HEK293 (cell line): ENCODE data around the gene ACTR1A.

Source experiments
- CTCF ChIA-PET: fragments of 350-600 bp; formaldehyde crosslinking; extraction: SDS; loops from one replicate; lab custom pipeline; 2021; ENCODE audit warnings: antibody characterized with exemption; lab: Yijun Ruan, JAX
- POLR2A ChIA-PET: fragments of 300-600 bp; formaldehyde crosslinking; extraction: SDS; loops from one replicate; lab custom pipeline; 2020; ENCODE audit warnings: antibody characterized with exemption, inconsistent platforms; lab: Yijun Ruan, JAX
- H3K27ac ChIP-seq: fragments of 200-500 bp; sonication (Bioruptor generic); 2 replicates; pipeline ENCODE4 v1.5.1; 2014; ENCODE audit warnings: low read depth, low read length, control low read depth, inconsistent platforms; ENCODE audit errors: extremely low read depth
- H3K36me3 ChIP-seq, 2 experiments: fragments of 200-500 bp in 1 of 2; sonication (Bioruptor generic) in 1 of 2; 1 replicate in 1 of 2; 2 replicates in 1 of 2; pipeline ENCODE4 v1.5.1; 2014 to 2017; ENCODE audit warnings: inconsistent platforms in 2 of 2, low read length in 2 of 2; ENCODE audit not compliant: control insufficient read depth in 2 of 2, insufficient read depth in 1 of 2
- H3K4me1 ChIP-seq: fragments of 200-500 bp; sonication (Bioruptor generic); 2 replicates; pipeline ENCODE4 v1.5.1; 2014; ENCODE audit warnings: mild to moderate bottlenecking, low read length, inconsistent platforms; ENCODE audit not compliant: control insufficient read depth, insufficient read depth
- H3K4me3 ChIP-seq: 2 replicates; pipeline ENCODE4 v1.5.1; 2011; ENCODE audit warnings: low read depth, mild to moderate bottlenecking, control low read depth, low read length, moderate library complexity
- H3K9me3 ChIP-seq: fragments of 200-500 bp; sonication (Bioruptor generic); 2 replicates; pipeline ENCODE4 v1.5.1; 2014; ENCODE audit warnings: low read depth, low read length, inconsistent platforms; ENCODE audit not compliant: control insufficient read depth, insufficient read depth
- BCL11B ChIP-seq: fragments of 450-650 bp; formaldehyde crosslinking; IDR thresholded peaks from 2 replicates; pipeline ENCODE4 v1.5.1; 2016; ENCODE audit warnings: low read depth, missing biosample characterization, missing genetic modification characterization
- EGR2 ChIP-seq: fragments of 450-650 bp; formaldehyde crosslinking; IDR thresholded peaks from 2 replicates; pipeline ENCODE4 v1.5.1; 2016; ENCODE audit warnings: low read depth, missing biosample characterization, missing genetic modification characterization
- GLIS1 ChIP-seq: fragments of 450-650 bp; formaldehyde crosslinking; IDR thresholded peaks from 2 replicates; pipeline ENCODE4 v1.5.1; 2016; ENCODE audit warnings: missing biosample characterization, missing genetic modification characterization
- KLF16 ChIP-seq: fragments of 450-650 bp; formaldehyde crosslinking; IDR thresholded peaks from 2 replicates; pipeline ENCODE4 v1.5.1; 2017; ENCODE audit warnings: missing biosample characterization, missing genetic modification characterization
- KLF8 ChIP-seq: fragments of 450-650 bp; formaldehyde crosslinking; IDR thresholded peaks from 2 replicates; pipeline ENCODE4 v1.5.1; 2016; ENCODE audit warnings: missing biosample characterization, missing genetic modification characterization
- MEIS1 ChIP-seq: sonication (generic); formaldehyde crosslinking; IDR thresholded peaks from 2 replicates; pipeline ENCODE4 v1.8.1; 2022; ENCODE audit warnings: missing genetic modification reagents, mild to moderate bottlenecking, borderline replicate concordance
- OVOL3 ChIP-seq: fragments of 450-650 bp; formaldehyde crosslinking; IDR thresholded peaks from 2 replicates; pipeline ENCODE4 v1.5.1; 2016; ENCODE audit warnings: missing biosample characterization, missing genetic modification characterization
- ZNF10 ChIP-seq: fragments of 450-650 bp; formaldehyde crosslinking; IDR thresholded peaks from 2 replicates; pipeline ENCODE4 v1.5.1; 2017; ENCODE audit warnings: missing biosample characterization, missing genetic modification characterization
- ZNF121 ChIP-seq: fragments of 450-650 bp; formaldehyde crosslinking; IDR thresholded peaks from 2 replicates; pipeline ENCODE4 v1.5.1; 2016; ENCODE audit warnings: missing biosample characterization, missing genetic modification characterization
- ZNF184 ChIP-seq: fragments of 450-650 bp; IDR thresholded peaks from 2 replicates; pipeline ENCODE4 v1.5.1; 2018; ENCODE audit warnings: missing biosample characterization, mild to moderate bottlenecking, missing genetic modification characterization
- ZNF211 ChIP-seq: fragments of 450-650 bp; formaldehyde crosslinking; IDR thresholded peaks from 2 replicates; pipeline ENCODE4 v1.5.1; 2016; ENCODE audit warnings: low read depth, missing biosample characterization, missing genetic modification characterization
- ZNF214 ChIP-seq: fragments of 450-650 bp; formaldehyde crosslinking; IDR thresholded peaks from 2 replicates; pipeline ENCODE4 v1.5.1; 2017; ENCODE audit warnings: missing biosample characterization, mild to moderate bottlenecking, missing genetic modification characterization, borderline replicate concordance
- ZNF223 ChIP-seq: fragments of 450-650 bp; formaldehyde crosslinking; IDR thresholded peaks from 2 replicates; pipeline ENCODE4 v1.5.1; 2016; ENCODE audit warnings: missing biosample characterization, missing genetic modification characterization
- ZNF23 ChIP-seq: fragments of 450-650 bp; formaldehyde crosslinking; IDR thresholded peaks from 2 replicates; pipeline ENCODE4 v1.5.1; 2016; ENCODE audit warnings: missing biosample characterization, missing genetic modification characterization, borderline replicate concordance
- ZNF239 ChIP-seq: fragments of 450-650 bp; formaldehyde crosslinking; IDR thresholded peaks from 2 replicates; pipeline ENCODE4 v1.5.1; 2016; ENCODE audit warnings: missing biosample characterization, missing genetic modification characterization
- ZNF416 ChIP-seq: fragments of 450-650 bp; formaldehyde crosslinking; IDR thresholded peaks from 2 replicates; pipeline ENCODE4 v1.5.1; 2016; ENCODE audit warnings: missing biosample characterization, missing genetic modification characterization
- ZNF548 ChIP-seq: fragments of 450-650 bp; formaldehyde crosslinking; IDR thresholded peaks from 2 replicates; pipeline ENCODE4 v1.5.1; 2016; ENCODE audit warnings: missing biosample characterization, missing genetic modification characterization
- ZNF585B ChIP-seq: fragments of 450-650 bp; formaldehyde crosslinking; IDR thresholded peaks from 2 replicates; pipeline ENCODE4 v1.5.1; 2016; ENCODE audit warnings: missing biosample characterization, missing genetic modification characterization
- ZNF629 ChIP-seq: fragments of 450-650 bp; formaldehyde crosslinking; IDR thresholded peaks from 2 replicates; pipeline ENCODE4 v1.5.1; 2017; ENCODE audit warnings: missing biosample characterization, missing genetic modification characterization
- ZNF76 ChIP-seq: fragments of 450-650 bp; formaldehyde crosslinking; IDR thresholded peaks from 2 replicates; pipeline ENCODE4; 2016; ENCODE audit warnings: low read depth, missing biosample characterization, missing genetic modification characterization, borderline replicate concordance
- ZNF791 ChIP-seq: fragments of 450-650 bp; formaldehyde crosslinking; IDR thresholded peaks from 2 replicates; pipeline ENCODE4 v1.5.1; 2016; ENCODE audit warnings: missing biosample characterization, missing genetic modification characterization
- ZNF837 ChIP-seq: fragments of 450-650 bp; formaldehyde crosslinking; IDR thresholded peaks from 2 replicates; pipeline ENCODE4 v1.5.1; 2016; ENCODE audit warnings: missing biosample characterization, missing genetic modification characterization
- ZSCAN23 ChIP-seq: fragments of 450-650 bp; formaldehyde crosslinking; IDR thresholded peaks from 2 replicates; pipeline ENCODE4 v1.5.1; 2016; ENCODE audit warnings: missing biosample characterization, missing genetic modification characterization
- TF ChIP-seq, protein P1 (sequence below): fragments of 450-650 bp; formaldehyde crosslinking; IDR thresholded peaks from 2 replicates; pipeline ENCODE4 v1.5.1; 2017; ENCODE audit warnings: missing biosample characterization, missing genetic modification characterization
- TF ChIP-seq, protein P2 (sequence below): fragments of 450-650 bp; IDR thresholded peaks from 2 replicates; pipeline ENCODE4 v1.5.1; 2018; ENCODE audit warnings: missing biosample characterization, missing genetic modification characterization
- TF ChIP-seq, protein P3 (sequence below): fragments of 450-650 bp; formaldehyde crosslinking; IDR thresholded peaks from 2 replicates; pipeline ENCODE4; 2016; ENCODE audit warnings: missing biosample characterization, missing genetic modification characterization
- TF ChIP-seq, protein P4 (sequence below): fragments of 450-650 bp; formaldehyde crosslinking; IDR thresholded peaks from 2 replicates; pipeline ENCODE4 v1.5.1; 2016; ENCODE audit warnings: missing biosample characterization, missing genetic modification characterization

The ACTR1A gene

DNA sequence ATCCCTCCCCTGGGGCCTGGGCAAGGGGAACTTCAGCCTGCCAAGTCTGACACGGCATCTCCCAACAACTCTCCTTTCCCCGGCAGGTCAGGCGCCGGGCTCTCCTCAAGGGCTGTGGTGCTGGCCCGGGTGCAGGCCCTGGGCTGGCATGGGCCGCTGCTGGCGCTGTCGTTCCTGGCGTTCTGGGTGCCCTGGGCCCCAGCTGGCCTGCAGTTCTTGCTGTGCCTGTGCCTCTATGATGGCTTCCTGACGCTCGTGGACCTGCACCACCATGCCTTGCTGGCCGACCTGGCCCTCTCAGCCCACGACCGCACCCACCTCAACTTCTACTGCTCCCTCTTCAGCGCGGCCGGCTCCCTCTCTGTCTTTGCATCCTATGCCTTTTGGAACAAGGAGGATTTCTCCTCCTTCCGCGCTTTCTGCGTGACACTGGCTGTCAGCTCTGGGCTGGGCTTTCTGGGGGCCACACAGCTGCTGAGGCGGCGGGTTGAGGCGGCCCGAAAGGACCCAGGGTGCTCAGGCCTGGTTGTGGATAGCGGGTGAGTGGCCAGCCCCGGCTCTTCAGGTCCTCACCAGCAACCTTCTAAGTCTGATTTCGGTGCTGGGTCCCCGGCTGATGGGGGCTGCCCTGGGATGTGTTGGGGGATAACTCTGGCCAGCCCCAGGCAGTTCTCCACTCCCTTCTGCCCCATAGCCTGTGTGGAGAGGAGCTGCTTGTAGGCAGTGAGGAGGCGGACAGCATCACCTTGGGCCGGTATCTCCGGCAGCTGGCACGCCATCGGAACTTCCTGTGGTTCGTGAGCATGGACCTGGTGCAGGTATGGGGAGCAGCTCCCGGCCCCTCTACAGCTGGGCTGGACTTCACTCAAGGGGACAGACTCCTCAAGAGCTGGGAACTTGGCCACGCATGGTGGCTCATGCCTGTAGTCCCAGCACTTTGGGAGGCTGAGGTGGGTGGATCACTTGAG is 31.6 kb downstream of the ACTR1A start:
- Histone ChIP-seq H3K36me3 (peaks cover 0 to 24% of the 10 kb centered on the region in 2 experiments; a peak in 2 of 3 replicates), H3K27ac (no peak overlapping the region), H3K4me1 (no peaks in the 10 kb centered on the region), H3K9me3 (no peaks in the 10 kb centered on the region), H3K4me3 (no peak overlapping the region)
- no peak for TF ChIP-seq ZNF10
- no peak for TF ChIP-seq ZSCAN23 (tag by site-specific recombination)
- TF ChIP-seq, protein P1, sequence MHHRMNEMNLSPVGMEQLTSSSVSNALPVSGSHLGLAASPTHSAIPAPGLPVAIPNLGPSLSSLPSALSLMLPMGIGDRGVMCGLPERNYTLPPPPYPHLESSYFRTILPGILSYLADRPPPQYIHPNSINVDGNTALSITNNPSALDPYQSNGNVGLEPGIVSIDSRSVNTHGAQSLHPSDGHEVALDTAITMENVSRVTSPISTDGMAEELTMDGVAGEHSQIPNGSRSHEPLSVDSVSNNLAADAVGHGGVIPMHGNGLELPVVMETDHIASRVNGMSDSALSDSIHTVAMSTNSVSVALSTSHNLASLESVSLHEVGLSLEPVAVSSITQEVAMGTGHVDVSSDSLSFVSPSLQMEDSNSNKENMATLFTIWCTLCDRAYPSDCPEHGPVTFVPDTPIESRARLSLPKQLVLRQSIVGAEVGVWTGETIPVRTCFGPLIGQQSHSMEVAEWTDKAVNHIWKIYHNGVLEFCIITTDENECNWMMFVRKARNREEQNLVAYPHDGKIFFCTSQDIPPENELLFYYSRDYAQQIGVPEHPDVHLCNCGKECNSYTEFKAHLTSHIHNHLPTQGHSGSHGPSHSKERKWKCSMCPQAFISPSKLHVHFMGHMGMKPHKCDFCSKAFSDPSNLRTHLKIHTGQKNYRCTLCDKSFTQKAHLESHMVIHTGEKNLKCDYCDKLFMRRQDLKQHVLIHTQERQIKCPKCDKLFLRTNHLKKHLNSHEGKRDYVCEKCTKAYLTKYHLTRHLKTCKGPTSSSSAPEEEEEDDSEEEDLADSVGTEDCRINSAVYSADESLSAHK (tag by site-specific recombination): no peak
- TF ChIP-seq ZNF548 (tag by site-specific recombination): no peak
- no peak for TF ChIP-seq ZNF629 (tag by site-specific recombination)
- TF ChIP-seq, protein P2, sequence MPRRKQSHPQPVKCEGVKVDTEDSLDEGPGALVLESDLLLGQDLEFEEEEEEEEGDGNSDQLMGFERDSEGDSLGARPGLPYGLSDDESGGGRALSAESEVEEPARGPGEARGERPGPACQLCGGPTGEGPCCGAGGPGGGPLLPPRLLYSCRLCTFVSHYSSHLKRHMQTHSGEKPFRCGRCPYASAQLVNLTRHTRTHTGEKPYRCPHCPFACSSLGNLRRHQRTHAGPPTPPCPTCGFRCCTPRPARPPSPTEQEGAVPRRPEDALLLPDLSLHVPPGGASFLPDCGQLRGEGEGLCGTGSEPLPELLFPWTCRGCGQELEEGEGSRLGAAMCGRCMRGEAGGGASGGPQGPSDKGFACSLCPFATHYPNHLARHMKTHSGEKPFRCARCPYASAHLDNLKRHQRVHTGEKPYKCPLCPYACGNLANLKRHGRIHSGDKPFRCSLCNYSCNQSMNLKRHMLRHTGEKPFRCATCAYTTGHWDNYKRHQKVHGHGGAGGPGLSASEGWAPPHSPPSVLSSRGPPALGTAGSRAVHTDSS (tag by site-specific recombination): no peak
- TF ChIP-seq ZNF791 (tag by site-specific recombination): no peak
- TF ChIP-seq KLF16 (tag by site-specific recombination): no peak
- no peak for TF ChIP-seq ZNF585B (tag by site-specific recombination)
- TF ChIP-seq ZNF184: no peak
- TF ChIP-seq GLIS1 (tag by site-specific recombination): no peak
- TF ChIP-seq ZNF211 (tag by site-specific recombination): no peak
- no peak for TF ChIP-seq KLF8 (tag by site-specific recombination)
- TF ChIP-seq MEIS1 (CRISPR knock-in tag): no peak
- TF ChIP-seq ZNF239 (tag by site-specific recombination): no peak
- no peak for TF ChIP-seq BCL11B
- no peak for TF ChIP-seq ZNF76 (tag by site-specific recombination)
- CTCF ChIA-PET: interaction anchor here (0.8 to 3.2 kb wide), 4 partner anchors 8 to 241 kb away, joined by 3 to 8 read pairs (median 4); no protein-coding TSS in a partner anchor
- POLR2A ChIA-PET: interaction anchor here (0.6 to 1.0 kb wide), 4 partner anchors 9 to 49 kb away, joined by 3 to 10 read pairs (median 4); partner anchors contain the start of gene FBXL15

DNA sequence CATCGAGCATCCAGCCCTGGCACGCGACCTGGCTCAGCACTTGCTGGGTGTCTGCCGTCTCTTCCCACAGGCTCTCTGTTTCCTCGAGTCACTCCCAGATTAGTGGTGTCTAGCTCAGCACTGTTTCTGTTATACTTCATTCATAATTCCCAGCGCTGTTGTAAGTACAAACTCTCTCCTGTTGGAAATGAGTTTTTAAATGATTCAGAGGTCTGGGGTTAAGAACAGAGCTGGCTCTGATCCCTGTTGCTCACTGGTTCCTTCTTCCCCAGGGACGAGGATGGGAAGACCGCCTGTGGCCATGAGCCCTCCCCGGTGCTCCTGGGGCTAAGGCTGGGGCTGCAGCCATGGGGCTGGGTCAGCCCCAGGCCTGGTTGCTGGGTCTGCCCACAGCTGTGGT is 33.8 kb downstream of the ACTR1A start:
- ChIA-PET POLR2A (interaction anchor here (0.7 kb wide), 1 partner anchor 11 kb away, joined by 3 read pairs; no protein-coding TSS in a partner anchor), CTCF (interaction anchor here (0.5 to 3.2 kb wide), 4 partner anchors 10 to 299 kb away, joined by 3 to 8 read pairs (median 3); no protein-coding TSS in a partner anchor)
- peaks cover 0 to 17% of the 10 kb centered on the region in 2 experiments; a peak in 1 of 3 replicates for H3K36me3 ChIP-seq
- no peaks in the 10 kb centered on the region for H3K4me1 ChIP-seq
- H3K9me3 ChIP-seq: no peaks in the 10 kb centered on the region
- H3K27ac ChIP-seq: no peak overlapping the region
- H3K4me3 ChIP-seq: no peak overlapping the region
- no peak for TF ChIP-seq ZNF214 (tag by site-specific recombination)
- no peak for TF ChIP-seq ZNF121 (tag by site-specific recombination)
- TF ChIP-seq, protein P3, sequence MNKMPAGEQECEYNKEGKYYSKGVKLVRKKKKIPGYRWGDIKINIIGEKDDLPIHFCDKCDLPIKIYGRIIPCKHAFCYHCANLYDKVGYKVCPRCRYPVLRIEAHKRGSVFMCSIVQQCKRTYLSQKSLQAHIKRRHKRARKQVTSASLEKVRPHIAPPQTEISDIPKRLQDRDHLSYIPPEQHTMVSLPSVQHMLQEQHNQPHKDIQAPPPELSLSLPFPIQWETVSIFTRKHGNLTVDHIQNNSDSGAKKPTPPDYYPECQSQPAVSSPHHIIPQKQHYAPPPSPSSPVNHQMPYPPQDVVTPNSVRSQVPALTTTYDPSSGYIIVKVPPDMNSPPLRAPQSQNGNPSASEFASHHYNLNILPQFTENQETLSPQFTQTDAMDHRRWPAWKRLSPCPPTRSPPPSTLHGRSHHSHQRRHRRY (tag by site-specific recombination): no peak
- TF ChIP-seq, protein P4, sequence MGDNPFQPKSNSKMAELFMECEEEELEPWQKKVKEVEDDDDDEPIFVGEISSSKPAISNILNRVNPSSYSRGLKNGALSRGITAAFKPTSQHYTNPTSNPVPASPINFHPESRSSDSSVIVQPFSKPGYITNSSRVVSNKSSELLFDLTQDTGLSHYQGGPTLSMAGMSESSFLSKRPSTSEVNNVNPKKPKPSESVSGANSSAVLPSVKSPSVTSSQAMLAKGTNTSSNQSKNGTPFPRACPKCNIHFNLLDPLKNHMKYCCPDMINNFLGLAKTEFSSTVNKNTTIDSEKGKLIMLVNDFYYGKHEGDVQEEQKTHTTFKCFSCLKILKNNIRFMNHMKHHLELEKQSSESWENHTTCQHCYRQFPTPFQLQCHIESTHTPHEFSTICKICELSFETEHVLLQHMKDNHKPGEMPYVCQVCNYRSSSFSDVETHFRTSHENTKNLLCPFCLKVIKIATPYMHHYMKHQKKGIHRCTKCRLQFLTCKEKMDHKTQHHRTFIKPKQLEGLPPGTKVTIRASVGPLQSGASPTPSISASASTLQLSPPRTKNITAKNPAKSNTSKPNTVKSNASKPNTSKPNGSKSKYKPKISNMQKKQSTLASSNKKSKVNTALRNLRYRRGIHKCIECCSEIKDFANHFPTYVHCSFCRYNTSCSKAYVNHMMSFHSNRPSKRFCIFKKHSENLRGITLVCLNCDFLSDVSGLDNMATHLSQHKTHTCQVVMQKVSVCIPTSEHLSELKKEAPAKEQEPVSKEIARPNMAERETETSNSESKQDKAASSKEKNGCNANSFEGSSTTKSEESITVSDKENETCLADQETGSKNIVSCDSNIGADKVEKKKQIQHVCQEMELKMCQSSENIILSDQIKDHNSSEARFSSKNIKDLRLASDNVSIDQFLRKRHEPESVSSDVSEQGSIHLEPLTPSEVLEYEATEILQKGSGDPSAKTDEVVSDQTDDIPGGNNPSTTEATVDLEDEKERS (tag by site-specific recombination): no peak
- TF ChIP-seq ZNF416 (tag by site-specific recombination): no peak
- TF ChIP-seq ZNF23 (tag by site-specific recombination): no peak
- no peak for TF ChIP-seq EGR2 (tag by site-specific recombination)
- no peak for TF ChIP-seq OVOL3 (tag by site-specific recombination)
- TF ChIP-seq ZNF184: no peak
- TF ChIP-seq ZNF791 (tag by site-specific recombination): no peak
- TF ChIP-seq ZNF837 (tag by site-specific recombination): no peak
- TF ChIP-seq ZNF223: no peak
